Peyer's patch (tissue), 4 donors: ENCODE results near the gene MICAL3.

Source experiments
- POLR2A ChIP-seq, 2 donors: fragments of 450-650 bp; IDR thresholded peaks; one replicate each; pipeline ENCODE4 v1.5.1; 2017; ENCODE audit warnings: antibody characterized with exemption in 2 of 2, mild to moderate bottlenecking in 2 of 2, moderate library complexity in 2 of 2
- TF ChIP-seq, protein P1 (sequence below), 6 experiments: fragments of 450-650 bp in 4 of 6; fragments of 200-600 bp in 2 of 6; sonication (generic) in 1 of 6; IDR thresholded peaks; one replicate each; pipeline ENCODE4 v1.5.1; 2017 to 2019; ENCODE audit warnings: antibody characterized with exemption in 6 of 6, mild to moderate bottlenecking in 3 of 6, moderate library complexity in 1 of 6

- TF ChIP-seq, protein P1, sequence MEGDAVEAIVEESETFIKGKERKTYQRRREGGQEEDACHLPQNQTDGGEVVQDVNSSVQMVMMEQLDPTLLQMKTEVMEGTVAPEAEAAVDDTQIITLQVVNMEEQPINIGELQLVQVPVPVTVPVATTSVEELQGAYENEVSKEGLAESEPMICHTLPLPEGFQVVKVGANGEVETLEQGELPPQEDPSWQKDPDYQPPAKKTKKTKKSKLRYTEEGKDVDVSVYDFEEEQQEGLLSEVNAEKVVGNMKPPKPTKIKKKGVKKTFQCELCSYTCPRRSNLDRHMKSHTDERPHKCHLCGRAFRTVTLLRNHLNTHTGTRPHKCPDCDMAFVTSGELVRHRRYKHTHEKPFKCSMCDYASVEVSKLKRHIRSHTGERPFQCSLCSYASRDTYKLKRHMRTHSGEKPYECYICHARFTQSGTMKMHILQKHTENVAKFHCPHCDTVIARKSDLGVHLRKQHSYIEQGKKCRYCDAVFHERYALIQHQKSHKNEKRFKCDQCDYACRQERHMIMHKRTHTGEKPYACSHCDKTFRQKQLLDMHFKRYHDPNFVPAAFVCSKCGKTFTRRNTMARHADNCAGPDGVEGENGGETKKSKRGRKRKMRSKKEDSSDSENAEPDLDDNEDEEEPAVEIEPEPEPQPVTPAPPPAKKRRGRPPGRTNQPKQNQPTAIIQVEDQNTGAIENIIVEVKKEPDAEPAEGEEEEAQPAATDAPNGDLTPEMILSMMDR (IDR thresholded peaks at IDR 0.05): no peak
- no peak for TF ChIP-seq POLR2A (IDR thresholded peaks at IDR 0.05)
These were observed 10.9 kb downstream of the MICAL3 start for GRCh38 chr22:18013436-18013835.
